ENCODE data around the gene FLNB. TPM values are rescaled to one million over a fixed set of nuclear protein-coding genes. Genes with fewer than 3 reads are reported as not detected.
A peak's percentile ranks its signal among the peaks of the same experiment; 100 is the strongest.

Gene FLNB
- total and polyA plus RNA-seq, 8 donors = 85.2 to 152 (median 102) TPM

DNA sequence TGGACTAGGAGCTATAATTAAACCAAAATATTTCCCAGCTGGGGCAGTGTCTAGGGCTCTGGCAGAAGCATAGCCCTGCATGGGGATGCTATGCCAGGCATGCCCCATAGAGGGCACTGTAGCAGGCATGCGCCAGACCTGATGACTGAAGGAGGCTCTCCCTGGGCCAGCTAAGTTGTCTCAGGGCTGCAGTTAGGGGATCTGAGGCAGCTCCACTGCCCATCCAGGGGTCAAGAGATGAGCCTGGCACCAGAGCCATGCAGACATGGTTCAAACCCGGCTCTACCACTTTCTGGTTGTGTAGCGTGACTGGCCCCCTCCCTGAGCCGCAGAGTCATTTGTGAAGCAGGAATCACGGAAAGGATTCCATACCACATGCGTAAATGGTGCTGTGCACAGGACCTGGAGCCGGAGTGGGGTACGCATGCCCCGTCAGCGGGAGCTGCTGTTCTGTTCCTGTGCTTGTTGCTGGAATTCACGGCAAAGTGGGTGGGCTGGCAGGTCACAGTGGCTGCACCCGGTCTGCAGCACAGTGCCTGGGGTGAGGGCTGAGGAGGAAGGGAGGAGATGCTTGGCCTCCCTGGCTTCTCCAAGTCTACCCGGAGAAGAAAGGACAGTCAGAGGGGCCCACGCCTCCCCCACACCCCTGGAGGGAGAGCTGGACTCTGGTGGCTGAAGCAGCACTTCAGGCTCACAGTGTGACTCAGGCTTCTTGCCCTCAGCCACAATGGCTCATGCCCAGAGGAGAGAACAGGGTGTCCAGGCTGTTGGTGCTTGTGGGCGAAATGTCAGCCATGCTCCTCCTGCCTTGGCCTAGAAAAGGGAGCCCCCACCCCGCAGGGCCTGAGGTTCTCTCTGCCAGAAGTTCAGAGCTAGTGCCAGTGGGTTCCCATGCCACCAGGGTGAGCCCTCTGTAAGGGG, 159.5 kb downstream of the FLNB start:
- H3K27me3 ChIP-seq = no peaks in the 10 kb centered on the region
- no peaks in the 10 kb centered on the region for H3K9me3 ChIP-seq
- no peak overlapping the region for H3K4me3 ChIP-seq
- FAIRE-seq = no peak
- H3K27ac ChIP-seq = no peak overlapping the region
- WGBS, 2 donors = 86 to 89% methylated on average over 16 of the region's 16 CpGs
- H3K4me1 ChIP-seq = peaks cover 31 to 42% (median 37%) of the 10 kb centered on the region in 3 donors
- intact Hi-C loops (cut with DNase I) = loop anchor here in 1 of 3 donors (10.0 kb wide), 1 partner anchor 153 kb away; no protein-coding TSS in a partner anchor
- peak in 3 of 4 donors; percentile 34 to 43 (median 43) for ATAC-seq
- TF ChIP-seq, protein P1, sequence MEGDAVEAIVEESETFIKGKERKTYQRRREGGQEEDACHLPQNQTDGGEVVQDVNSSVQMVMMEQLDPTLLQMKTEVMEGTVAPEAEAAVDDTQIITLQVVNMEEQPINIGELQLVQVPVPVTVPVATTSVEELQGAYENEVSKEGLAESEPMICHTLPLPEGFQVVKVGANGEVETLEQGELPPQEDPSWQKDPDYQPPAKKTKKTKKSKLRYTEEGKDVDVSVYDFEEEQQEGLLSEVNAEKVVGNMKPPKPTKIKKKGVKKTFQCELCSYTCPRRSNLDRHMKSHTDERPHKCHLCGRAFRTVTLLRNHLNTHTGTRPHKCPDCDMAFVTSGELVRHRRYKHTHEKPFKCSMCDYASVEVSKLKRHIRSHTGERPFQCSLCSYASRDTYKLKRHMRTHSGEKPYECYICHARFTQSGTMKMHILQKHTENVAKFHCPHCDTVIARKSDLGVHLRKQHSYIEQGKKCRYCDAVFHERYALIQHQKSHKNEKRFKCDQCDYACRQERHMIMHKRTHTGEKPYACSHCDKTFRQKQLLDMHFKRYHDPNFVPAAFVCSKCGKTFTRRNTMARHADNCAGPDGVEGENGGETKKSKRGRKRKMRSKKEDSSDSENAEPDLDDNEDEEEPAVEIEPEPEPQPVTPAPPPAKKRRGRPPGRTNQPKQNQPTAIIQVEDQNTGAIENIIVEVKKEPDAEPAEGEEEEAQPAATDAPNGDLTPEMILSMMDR (IDR thresholded peaks at IDR 0.05) = peak; percentile 75 to 95 (median 82)
- peaks cover 0 to 21% (median 5%) of the 10 kb centered on the region in 3 donors for H3K36me3 ChIP-seq
- peak in 5 of 6 donors; percentile 59 to 88 (median 81) for DNase-seq

DNA sequence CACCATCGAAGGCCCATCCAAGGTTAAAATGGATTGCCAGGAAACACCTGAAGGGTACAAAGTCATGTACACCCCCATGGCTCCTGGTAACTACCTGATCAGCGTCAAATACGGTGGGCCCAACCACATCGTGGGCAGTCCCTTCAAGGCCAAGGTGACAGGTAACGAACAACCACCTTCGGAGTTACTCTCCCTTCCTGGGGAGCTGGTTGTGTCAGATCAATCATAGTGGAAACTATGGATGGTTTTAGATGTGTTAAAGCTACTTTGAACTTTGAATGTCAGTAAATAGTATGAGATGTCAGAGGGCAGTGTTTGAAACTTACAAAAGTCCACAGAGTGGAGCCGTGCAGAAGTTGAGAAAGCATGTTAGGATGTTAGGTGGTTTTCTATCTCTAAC, 160.3 kb downstream of the FLNB start:
- Histone ChIP-seq H3K4me1 (peaks cover 28 to 42% (median 33%) of the 10 kb centered on the region in 3 donors), H3K9me3 (no peaks in the 10 kb centered on the region), H3K27ac (no peak overlapping the region), H3K4me3 (no peak overlapping the region), H3K36me3 (peaks cover 0 to 21% (median 5%) of the 10 kb centered on the region in 3 donors), H3K27me3 (no peaks in the 10 kb centered on the region)
- TF ChIP-seq, protein P1 (IDR thresholded peaks at IDR 0.05) = no peak
- intact Hi-C loops (cut with DNase I) = loop anchor here in 1 of 3 donors (10.0 kb wide), 1 partner anchor 154 kb away; no protein-coding TSS in a partner anchor
- FAIRE-seq = no peak
- no peak for ATAC-seq
- DNase-seq = no peak
- WGBS, 2 donors = 78 to 79% methylated on average over 7 of the region's 7 CpGs

DNA sequence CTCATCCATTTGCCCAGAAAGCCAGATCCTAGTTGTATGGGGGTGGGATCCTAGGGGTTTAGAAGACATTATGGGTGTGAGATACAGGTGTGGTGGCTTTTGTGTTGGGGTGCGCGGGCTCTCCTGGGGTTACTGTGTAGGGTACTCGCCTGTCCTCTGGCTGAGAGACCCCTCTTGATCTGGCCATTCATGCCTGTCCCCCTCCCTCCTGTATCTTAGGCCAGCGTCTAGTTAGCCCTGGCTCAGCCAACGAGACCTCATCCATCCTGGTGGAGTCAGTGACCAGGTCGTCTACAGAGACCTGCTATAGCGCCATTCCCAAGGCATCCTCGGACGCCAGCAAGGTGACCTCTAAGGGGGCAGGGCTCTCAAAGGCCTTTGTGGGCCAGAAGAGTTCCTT, 161.1 kb downstream of the FLNB start:
- TF ChIP-seq, protein P1 (IDR thresholded peaks at IDR 0.05) = no peak
- H3K36me3 ChIP-seq = peaks cover 0 to 21% (median 5%) of the 10 kb centered on the region in 3 donors
- 89 to 92% methylated on average over 9 of the region's 9 CpGs for WGBS, 2 donors

DNA sequence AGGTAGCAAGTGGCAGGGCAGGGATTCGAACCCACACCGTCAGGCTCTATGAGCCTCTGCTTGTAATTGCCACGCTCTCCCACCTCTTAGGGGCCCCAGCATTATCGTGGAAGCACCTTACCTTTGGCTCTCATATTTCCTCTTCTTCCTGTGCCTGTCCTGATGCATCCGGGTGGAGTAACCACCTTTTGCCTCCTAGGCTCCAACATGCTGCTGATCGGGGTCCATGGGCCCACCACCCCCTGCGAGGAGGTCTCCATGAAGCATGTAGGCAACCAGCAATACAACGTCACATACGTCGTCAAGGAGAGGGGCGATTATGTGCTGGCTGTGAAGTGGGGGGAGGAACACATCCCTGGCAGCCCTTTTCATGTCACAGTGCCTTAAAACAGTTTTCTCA, 162.2 kb downstream of the FLNB start:
- H3K4me1 ChIP-seq = peaks cover 32 to 50% (median 43%) of the 10 kb centered on the region in 3 donors
- peaks cover 0 to 21% (median 5%) of the 10 kb centered on the region in 3 donors for H3K36me3 ChIP-seq
- WGBS, 2 donors = 85 to 86% methylated on average over 11 of the region's 11 CpGs
- no peak for ATAC-seq
- TF ChIP-seq, protein P1 (IDR thresholded peaks at IDR 0.05) = no peak
- intact Hi-C loops (cut with DNase I) = loop anchor here in 1 of 3 donors (5.0 kb wide), 1 partner anchor 163 kb away; the partner anchor contains the start of gene FLNB
- no peaks in the 10 kb centered on the region for H3K27me3 ChIP-seq
- no peak overlapping the region for H3K27ac ChIP-seq
- H3K4me3 ChIP-seq = no peak overlapping the region
- no peaks in the 10 kb centered on the region for H3K9me3 ChIP-seq
- FAIRE-seq = no peak
- DNase-seq = no peak

More for the DNA sequence above, 161.1 kb downstream of the FLNB start:
- no peaks in the 10 kb centered on the region for H3K9me3 ChIP-seq
- DNase-seq (no peak), ATAC-seq (no peak), FAIRE-seq (no peak)
- no peaks in the 10 kb centered on the region for H3K27me3 ChIP-seq
- no peak overlapping the region for H3K27ac ChIP-seq
- intact Hi-C loops (cut with DNase I) = loop anchor here in 1 of 3 donors (10.0 kb wide), 1 partner anchor 155 kb away; no protein-coding TSS in a partner anchor
- H3K4me1 ChIP-seq = peaks cover 32 to 47% (median 37%) of the 10 kb centered on the region in 3 donors
- no peak overlapping the region for H3K4me3 ChIP-seq

All from pancreas (tissue), 10 donors.